ENCODE data around the gene MKLN1. TPM values are rescaled to one million over a fixed set of nuclear protein-coding genes. Genes with fewer than 3 reads are reported as not detected.

MKLN1 gene
- total and polyA plus RNA-seq, 10 of the 15 experiments (the other 5 are each of a cell fraction or from before 2014, with no cell fraction given): 13.6 to 55.8 (median 29.3) TPM

DNA sequence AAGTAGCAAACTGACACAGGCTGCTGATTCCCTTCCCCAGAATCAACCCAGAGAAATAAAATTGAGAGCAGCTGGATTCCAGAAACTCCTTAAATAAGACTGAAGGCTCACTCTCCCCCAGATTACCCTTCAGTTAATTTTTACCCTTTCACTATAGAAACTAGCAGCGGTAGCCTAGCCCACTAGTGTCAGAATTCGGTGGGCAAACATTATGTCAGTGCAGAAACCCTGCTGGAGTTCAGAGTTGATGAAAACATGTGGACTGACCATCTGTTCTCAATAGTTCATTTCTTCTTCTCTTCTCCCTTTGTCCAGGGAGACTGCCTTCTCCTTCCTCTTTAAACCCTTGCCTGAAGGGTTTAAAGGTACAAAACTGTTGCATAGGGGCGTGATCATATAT is 128.7 kb downstream of the MKLN1 start (continued):
- TF ChIP-seq, protein P1, sequence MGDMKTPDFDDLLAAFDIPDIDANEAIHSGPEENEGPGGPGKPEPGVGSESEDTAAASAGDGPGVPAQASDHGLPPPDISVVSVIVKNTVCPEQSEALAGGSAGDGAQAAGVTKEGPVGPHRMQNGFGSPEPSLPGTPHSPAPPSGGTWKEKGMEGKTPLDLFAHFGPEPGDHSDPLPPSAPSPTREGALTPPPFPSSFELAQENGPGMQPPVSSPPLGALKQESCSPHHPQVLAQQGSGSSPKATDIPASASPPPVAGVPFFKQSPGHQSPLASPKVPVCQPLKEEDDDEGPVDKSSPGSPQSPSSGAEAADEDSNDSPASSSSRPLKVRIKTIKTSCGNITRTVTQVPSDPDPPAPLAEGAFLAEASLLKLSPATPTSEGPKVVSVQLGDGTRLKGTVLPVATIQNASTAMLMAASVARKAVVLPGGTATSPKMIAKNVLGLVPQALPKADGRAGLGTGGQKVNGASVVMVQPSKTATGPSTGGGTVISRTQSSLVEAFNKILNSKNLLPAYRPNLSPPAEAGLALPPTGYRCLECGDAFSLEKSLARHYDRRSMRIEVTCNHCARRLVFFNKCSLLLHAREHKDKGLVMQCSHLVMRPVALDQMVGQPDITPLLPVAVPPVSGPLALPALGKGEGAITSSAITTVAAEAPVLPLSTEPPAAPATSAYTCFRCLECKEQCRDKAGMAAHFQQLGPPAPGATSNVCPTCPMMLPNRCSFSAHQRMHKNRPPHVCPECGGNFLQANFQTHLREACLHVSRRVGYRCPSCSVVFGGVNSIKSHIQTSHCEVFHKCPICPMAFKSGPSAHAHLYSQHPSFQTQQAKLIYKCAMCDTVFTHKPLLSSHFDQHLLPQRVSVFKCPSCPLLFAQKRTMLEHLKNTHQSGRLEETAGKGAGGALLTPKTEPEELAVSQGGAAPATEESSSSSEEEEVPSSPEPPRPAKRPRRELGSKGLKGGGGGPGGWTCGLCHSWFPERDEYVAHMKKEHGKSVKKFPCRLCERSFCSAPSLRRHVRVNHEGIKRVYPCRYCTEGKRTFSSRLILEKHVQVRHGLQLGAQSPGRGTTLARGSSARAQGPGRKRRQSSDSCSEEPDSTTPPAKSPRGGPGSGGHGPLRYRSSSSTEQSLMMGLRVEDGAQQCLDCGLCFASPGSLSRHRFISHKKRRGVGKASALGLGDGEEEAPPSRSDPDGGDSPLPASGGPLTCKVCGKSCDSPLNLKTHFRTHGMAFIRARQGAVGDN (IDR thresholded peaks at IDR 0.05): no peak

DNA sequence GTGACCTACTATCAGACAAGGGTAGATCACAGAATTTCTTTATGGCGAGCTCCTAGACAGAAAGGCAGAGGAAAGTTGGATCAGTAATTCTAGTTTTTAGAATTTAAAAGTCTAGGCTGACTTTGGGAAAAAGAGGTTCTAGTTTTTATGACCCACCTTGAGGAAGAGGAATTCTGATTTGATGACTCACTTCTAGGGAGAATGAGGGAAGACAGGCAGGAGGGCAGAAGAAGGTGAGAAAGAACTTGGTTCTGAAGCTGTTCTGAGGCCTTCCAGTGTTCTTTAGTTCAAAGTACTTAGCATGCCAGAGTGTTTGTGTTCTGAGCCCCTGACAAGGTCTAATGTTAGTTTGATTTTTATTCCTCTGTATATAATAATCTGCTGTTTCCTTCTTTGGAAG is 131.6 kb downstream of the MKLN1 start:
- DNase-seq (ENCODE audit: low read depth, low spot score): no peak
- 100% methylated on average over 1 of the region's 1 CpG for WGBS (ENCODE audit: insufficient coverage, insufficient replicate concordance, low lambda C conversion rate, missing lambda C conversion rate)
- Histone ChIP-seq H2AFZ (ENCODE audit: control insufficient read depth, low read depth, low read length) (no peak overlapping the region), H3K4me1 (ENCODE audit: control insufficient read depth, insufficient read depth, low read length) (no peaks in the 10 kb centered on the region), H3K9ac (ENCODE audit: control insufficient read depth, insufficient read depth, low read length) (no peak overlapping the region), H3K9me3 (replicated peaks; ENCODE audit: control insufficient read depth, insufficient read depth, low read length) (no peaks in the 10 kb centered on the region), H3K27me3 (replicated peaks in 1 of 2; ENCODE audit: control insufficient read depth in 2 of 2, insufficient read depth in 2 of 2, low read length in 1 of 2) (no peaks in the 10 kb centered on the region), H3K27ac (ENCODE audit: control insufficient read depth, insufficient read depth) (no peak overlapping the region), H4K20me1 (ENCODE audit: control insufficient read depth, insufficient read depth) (no peaks in the 10 kb centered on the region), H3K36me3 (ENCODE audit: control insufficient read depth in 2 of 2, insufficient read depth in 2 of 2, low read length in 1 of 2) (0 out of 4 replicates have a peak, but pooled peaks cover 2% of the 10 kb centered on the region in 2 experiments), H3K4me2 (ENCODE audit: control insufficient read depth, insufficient read depth) (no peak overlapping the region), H3K4me3 (no peak overlapping the region), H3K79me2 (ENCODE audit: control insufficient read depth, insufficient read depth, low read length) (no peaks in the 10 kb centered on the region)
- in situ Hi-C loops (cut with MboI): no loop called here
- BruUV-seq (replicated peaks): no TSS peak
- intact Hi-C loops (cut with micrococcal nuclease; ENCODE audit: unreplicated experiment): no loop called here
- ChIA-PET SMC1A (ENCODE audit: uncharacterized antibody, unreplicated experiment) (interaction anchor here (0.9 to 1.1 kb wide), 3 partner anchors 24 to 72 kb away, joined by 3 read pairs; no protein-coding TSS in a partner anchor), POLR2A (no interaction called here), CTCF (interaction anchor here (0.5 to 1.2 kb wide), 3 partner anchors 20 to 566 kb away, joined by 3 read pairs; no protein-coding TSS in a partner anchor), RAD21 (ENCODE audit: unreplicated experiment) (no interaction called here)
- no peak for ATAC-seq
- no peak for FAIRE-seq
- no peak for TF ChIP-seq KLF5 (IDR thresholded peaks at IDR 0.05; ENCODE audit: partially characterized antibody)
- TF ChIP-seq MXI1 (IDR thresholded peaks at IDR 0.05; ENCODE audit: low read depth, low read length): no peak
- TF ChIP-seq, protein P2, sequence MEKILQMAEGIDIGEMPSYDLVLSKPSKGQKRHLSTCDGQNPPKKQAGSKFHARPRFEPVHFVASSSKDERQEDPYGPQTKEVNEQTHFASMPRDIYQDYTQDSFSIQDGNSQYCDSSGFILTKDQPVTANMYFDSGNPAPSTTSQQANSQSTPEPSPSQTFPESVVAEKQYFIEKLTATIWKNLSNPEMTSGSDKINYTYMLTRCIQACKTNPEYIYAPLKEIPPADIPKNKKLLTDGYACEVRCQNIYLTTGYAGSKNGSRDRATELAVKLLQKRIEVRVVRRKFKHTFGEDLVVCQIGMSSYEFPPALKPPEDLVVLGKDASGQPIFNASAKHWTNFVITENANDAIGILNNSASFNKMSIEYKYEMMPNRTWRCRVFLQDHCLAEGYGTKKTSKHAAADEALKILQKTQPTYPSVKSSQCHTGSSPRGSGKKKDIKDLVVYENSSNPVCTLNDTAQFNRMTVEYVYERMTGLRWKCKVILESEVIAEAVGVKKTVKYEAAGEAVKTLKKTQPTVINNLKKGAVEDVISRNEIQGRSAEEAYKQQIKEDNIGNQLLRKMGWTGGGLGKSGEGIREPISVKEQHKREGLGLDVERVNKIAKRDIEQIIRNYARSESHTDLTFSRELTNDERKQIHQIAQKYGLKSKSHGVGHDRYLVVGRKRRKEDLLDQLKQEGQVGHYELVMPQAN (conservative IDR thresholded peaks at IDR 0.05): no peak
- TF ChIP-seq RUNX3 (IDR thresholded peaks at IDR 0.05; ENCODE audit: low read length): no peak
- no peak for TF ChIP-seq NFYA (IDR thresholded peaks at IDR 0.05; ENCODE audit: borderline replicate concordance, low read depth, low read length)
- TF ChIP-seq, protein P3, sequence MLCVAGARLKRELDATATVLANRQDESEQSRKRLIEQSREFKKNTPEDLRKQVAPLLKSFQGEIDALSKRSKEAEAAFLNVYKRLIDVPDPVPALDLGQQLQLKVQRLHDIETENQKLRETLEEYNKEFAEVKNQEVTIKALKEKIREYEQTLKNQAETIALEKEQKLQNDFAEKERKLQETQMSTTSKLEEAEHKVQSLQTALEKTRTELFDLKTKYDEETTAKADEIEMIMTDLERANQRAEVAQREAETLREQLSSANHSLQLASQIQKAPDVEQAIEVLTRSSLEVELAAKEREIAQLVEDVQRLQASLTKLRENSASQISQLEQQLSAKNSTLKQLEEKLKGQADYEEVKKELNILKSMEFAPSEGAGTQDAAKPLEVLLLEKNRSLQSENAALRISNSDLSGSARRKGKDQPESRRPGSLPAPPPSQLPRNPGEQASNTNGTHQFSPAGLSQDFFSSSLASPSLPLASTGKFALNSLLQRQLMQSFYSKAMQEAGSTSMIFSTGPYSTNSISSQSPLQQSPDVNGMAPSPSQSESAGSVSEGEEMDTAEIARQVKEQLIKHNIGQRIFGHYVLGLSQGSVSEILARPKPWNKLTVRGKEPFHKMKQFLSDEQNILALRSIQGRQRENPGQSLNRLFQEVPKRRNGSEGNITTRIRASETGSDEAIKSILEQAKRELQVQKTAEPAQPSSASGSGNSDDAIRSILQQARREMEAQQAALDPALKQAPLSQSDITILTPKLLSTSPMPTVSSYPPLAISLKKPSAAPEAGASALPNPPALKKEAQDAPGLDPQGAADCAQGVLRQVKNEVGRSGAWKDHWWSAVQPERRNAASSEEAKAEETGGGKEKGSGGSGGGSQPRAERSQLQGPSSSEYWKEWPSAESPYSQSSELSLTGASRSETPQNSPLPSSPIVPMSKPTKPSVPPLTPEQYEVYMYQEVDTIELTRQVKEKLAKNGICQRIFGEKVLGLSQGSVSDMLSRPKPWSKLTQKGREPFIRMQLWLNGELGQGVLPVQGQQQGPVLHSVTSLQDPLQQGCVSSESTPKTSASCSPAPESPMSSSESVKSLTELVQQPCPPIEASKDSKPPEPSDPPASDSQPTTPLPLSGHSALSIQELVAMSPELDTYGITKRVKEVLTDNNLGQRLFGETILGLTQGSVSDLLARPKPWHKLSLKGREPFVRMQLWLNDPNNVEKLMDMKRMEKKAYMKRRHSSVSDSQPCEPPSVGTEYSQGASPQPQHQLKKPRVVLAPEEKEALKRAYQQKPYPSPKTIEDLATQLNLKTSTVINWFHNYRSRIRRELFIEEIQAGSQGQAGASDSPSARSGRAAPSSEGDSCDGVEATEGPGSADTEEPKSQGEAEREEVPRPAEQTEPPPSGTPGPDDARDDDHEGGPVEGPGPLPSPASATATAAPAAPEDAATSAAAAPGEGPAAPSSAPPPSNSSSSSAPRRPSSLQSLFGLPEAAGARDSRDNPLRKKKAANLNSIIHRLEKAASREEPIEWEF (IDR thresholded peaks at IDR 0.05; ENCODE audit: insufficient replicate concordance, low read depth, low read length): no peak
- TF ChIP-seq RAD21 (IDR thresholded peaks at IDR 0.05; ENCODE audit: insufficient read depth, low read depth, low read length): no peak
- TF ChIP-seq, protein P4, sequence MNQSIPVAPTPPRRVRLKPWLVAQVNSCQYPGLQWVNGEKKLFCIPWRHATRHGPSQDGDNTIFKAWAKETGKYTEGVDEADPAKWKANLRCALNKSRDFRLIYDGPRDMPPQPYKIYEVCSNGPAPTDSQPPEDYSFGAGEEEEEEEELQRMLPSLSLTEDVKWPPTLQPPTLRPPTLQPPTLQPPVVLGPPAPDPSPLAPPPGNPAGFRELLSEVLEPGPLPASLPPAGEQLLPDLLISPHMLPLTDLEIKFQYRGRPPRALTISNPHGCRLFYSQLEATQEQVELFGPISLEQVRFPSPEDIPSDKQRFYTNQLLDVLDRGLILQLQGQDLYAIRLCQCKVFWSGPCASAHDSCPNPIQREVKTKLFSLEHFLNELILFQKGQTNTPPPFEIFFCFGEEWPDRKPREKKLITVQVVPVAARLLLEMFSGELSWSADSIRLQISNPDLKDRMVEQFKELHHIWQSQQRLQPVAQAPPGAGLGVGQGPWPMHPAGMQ (IDR thresholded peaks at IDR 0.05; ENCODE audit: borderline replicate concordance): no peak

Data from GM12878 (cell line).